Activated CD4-positive, alpha-beta T cell treated with anti-CD3 and anti-CD28 coated beads, Interleukin-2, amount 50 U/mL, for 4 hours (primary cell): ENCODE results near the gene ZNF74.
"Not testable (repeated sequence)": the region's sequence is repeated elsewhere in the genome, so short reads cannot be mapped to it uniquely, and the experiment has no call there.

Source experiments
- DNase-seq, 2 experiments: peaks; one replicate each; pipeline ENCODE4 v3.0.0-alpha.2; 2020

ZNF74 gene

GRCh38 chr22:20376983-20377382 lies 17.0 kb upstream of the ZNF74 start:
- DNase-seq = not testable (repeated sequence)

- DNase-seq = no peak
Measured at GRCh38 chr22:20378110-20378509, 15.8 kb upstream of the ZNF74 start.

GRCh38 chr22:20378684-20379083 lies 15.3 kb upstream of the ZNF74 start:
- DNase-seq = not testable (repeated sequence)

- no peak for DNase-seq
Measured at GRCh38 chr22:20380486-20380885, 13.5 kb upstream of the ZNF74 start.

- no peak for DNase-seq
Measured at GRCh38 chr22:20383538-20383937, 10.4 kb upstream of the ZNF74 start.

- DNase-seq = no peak
Measured at GRCh38 chr22:20384171-20384570, 9.8 kb upstream of the ZNF74 start.

GRCh38 chr22:20384865-20385264 lies 9.1 kb upstream of the ZNF74 start:
- DNase-seq = no peak

GRCh38 chr22:20386336-20386735 lies 7.6 kb upstream of the ZNF74 start:
- DNase-seq = no peak

GRCh38 chr22:20386972-20387371 lies 7.0 kb upstream of the ZNF74 start:
- DNase-seq = no peak

GRCh38 chr22:20388200-20388599 lies 5.8 kb upstream of the ZNF74 start:
- DNase-seq = no peak

GRCh38 chr22:20389288-20389687 lies 4.7 kb upstream of the ZNF74 start:
- DNase-seq = no peak

- no peak for DNase-seq
Measured at GRCh38 chr22:20390394-20390907, 3.5 kb upstream of the ZNF74 start.

GRCh38 chr22:20391222-20391621 lies 2.7 kb upstream of the ZNF74 start:
- no peak for DNase-seq

GRCh38 chr22:20392365-20392881 lies 1.5 kb upstream of the ZNF74 start:
- DNase-seq = not testable (repeated sequence)

GRCh38 chr22:20392983-20393704 lies 807 bp upstream of the ZNF74 start:
- no peak for DNase-seq

- no peak for DNase-seq
Measured at GRCh38 chr22:20395181-20395906, 1.4 kb downstream of the ZNF74 start.

GRCh38 chr22:20395907-20396287 lies 1.9 kb downstream of the ZNF74 start:
- DNase-seq = no peak

GRCh38 chr22:20396639-20397038 lies 2.7 kb downstream of the ZNF74 start:
- DNase-seq = no peak

GRCh38 chr22:20397498-20397897 lies 3.5 kb downstream of the ZNF74 start:
- no peak for DNase-seq

GRCh38 chr22:20398420-20398819 lies 4.5 kb downstream of the ZNF74 start:
- no peak for DNase-seq

- DNase-seq = no peak
Measured at GRCh38 chr22:20399866-20400605, 6.1 kb downstream of the ZNF74 start.

- no peak for DNase-seq
Measured at GRCh38 chr22:20400606-20401375, 6.8 kb downstream of the ZNF74 start.
